Amniotic stem cell (primary cell): ENCODE data around the gene APOBEC3G.
"Not testable (repeated sequence)": the region's sequence is repeated elsewhere in the genome, so short reads cannot be mapped to it uniquely, and the experiment has no call there.

Experiments used
- DNase-seq: peaks from one replicate; lab custom pipeline; 2025; lab: John Stamatoyannopoulos, UW

Gene APOBEC3G

GRCh38 chr22:39077026-39077840 lies at the start of gene APOBEC3G:
Gene APOBEC3G (plus strand): TSS chr22:39077275. CDS start chr22:39077362, 87 bp downstream.
- DNase-seq = not testable (repeated sequence)

GRCh38 chr22:39027717-39028116 lies 49.4 kb upstream of the APOBEC3G start:
- DNase-seq = no peak

GRCh38 chr22:39028281-39028680 lies 48.8 kb upstream of the APOBEC3G start:
- no peak for DNase-seq

GRCh38 chr22:39029227-39029626 lies 47.8 kb upstream of the APOBEC3G start:
- DNase-seq = no peak

GRCh38 chr22:39030705-39031104 lies 46.4 kb upstream of the APOBEC3G start:
- DNase-seq = no peak

- not testable (repeated sequence) for DNase-seq
Observed at GRCh38 chr22:39031434-39032295, 45.4 kb upstream of the APOBEC3G start.

GRCh38 chr22:39037071-39037470 lies 40.0 kb upstream of the APOBEC3G start:
- DNase-seq = not testable (repeated sequence)

- no peak for DNase-seq
Observed at GRCh38 chr22:39039306-39040126, 37.6 kb upstream of the APOBEC3G start.

GRCh38 chr22:39040155-39040537 lies 36.9 kb upstream of the APOBEC3G start:
- not testable (repeated sequence) for DNase-seq

- peak; percentile 7 for DNase-seq
Observed at GRCh38 chr22:39040538-39041296, 36.4 kb upstream of the APOBEC3G start, which contains the start of gene APOBEC3F. Gene APOBEC3F (plus strand): TSS chr22:39040864. CDS start chr22:39040961, 97 bp downstream.

GRCh38 chr22:39041908-39042307 lies 35.2 kb upstream of the APOBEC3G start:
- no peak for DNase-seq

- not testable (repeated sequence) for DNase-seq
Observed at GRCh38 chr22:39043063-39043462, 34.0 kb upstream of the APOBEC3G start.

GRCh38 chr22:39045136-39045535 lies 31.9 kb upstream of the APOBEC3G start:
- DNase-seq = not testable (repeated sequence)

GRCh38 chr22:39049486-39049885 lies 27.6 kb upstream of the APOBEC3G start:
- not testable (repeated sequence) for DNase-seq

- not testable (repeated sequence) for DNase-seq
Observed at GRCh38 chr22:39051844-39052495, 25.1 kb upstream of the APOBEC3G start.

- no peak for DNase-seq
Observed at GRCh38 chr22:39055658-39056057, 21.4 kb upstream of the APOBEC3G start.

- DNase-seq = not testable (repeated sequence)
Observed at GRCh38 chr22:39061290-39061689, 15.8 kb upstream of the APOBEC3G start.

GRCh38 chr22:39061951-39062350 lies 15.1 kb upstream of the APOBEC3G start:
- not testable (repeated sequence) for DNase-seq

- DNase-seq = not testable (repeated sequence)
Observed at GRCh38 chr22:39063904-39064303, 13.2 kb upstream of the APOBEC3G start.
